ENCODE data around the gene AICDA.

AICDA gene

GRCh38 chr12:8612629-8613028, at the start of gene AICDA:
TSS of gene AICDA (minus strand) at chr12:8612859. CDS start at chr12:8612767, 92 bp downstream.
- no peak for TF ChIP-seq EZH2phosphoT487 (IDR thresholded peaks at IDR 0.05; ENCODE audit: borderline replicate concordance)
- TF ChIP-seq, protein P1, sequence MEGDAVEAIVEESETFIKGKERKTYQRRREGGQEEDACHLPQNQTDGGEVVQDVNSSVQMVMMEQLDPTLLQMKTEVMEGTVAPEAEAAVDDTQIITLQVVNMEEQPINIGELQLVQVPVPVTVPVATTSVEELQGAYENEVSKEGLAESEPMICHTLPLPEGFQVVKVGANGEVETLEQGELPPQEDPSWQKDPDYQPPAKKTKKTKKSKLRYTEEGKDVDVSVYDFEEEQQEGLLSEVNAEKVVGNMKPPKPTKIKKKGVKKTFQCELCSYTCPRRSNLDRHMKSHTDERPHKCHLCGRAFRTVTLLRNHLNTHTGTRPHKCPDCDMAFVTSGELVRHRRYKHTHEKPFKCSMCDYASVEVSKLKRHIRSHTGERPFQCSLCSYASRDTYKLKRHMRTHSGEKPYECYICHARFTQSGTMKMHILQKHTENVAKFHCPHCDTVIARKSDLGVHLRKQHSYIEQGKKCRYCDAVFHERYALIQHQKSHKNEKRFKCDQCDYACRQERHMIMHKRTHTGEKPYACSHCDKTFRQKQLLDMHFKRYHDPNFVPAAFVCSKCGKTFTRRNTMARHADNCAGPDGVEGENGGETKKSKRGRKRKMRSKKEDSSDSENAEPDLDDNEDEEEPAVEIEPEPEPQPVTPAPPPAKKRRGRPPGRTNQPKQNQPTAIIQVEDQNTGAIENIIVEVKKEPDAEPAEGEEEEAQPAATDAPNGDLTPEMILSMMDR (conservative IDR thresholded peaks at IDR 0.05; ENCODE audit: low read length) = no peak
- Histone ChIP-seq H3K4me2 (ENCODE audit: low read depth, low read length, poor library complexity, severe bottlenecking) (no peak within 1 kb of the TSS), H3F3A (ENCODE audit: low read depth) (no peaks in the 10 kb centered on the region), H3K9me3 (ENCODE audit: insufficient read depth, low read depth, low read length) (no peaks in the 10 kb centered on the region), H3K9me2 (replicated peaks; ENCODE audit: low read depth, low read length) (no peaks in the 10 kb centered on the region), H2AFZ (ENCODE audit: low read length) (no peak within 1 kb of the TSS), H3K4me3 (ENCODE audit: low read length, poor library complexity, severe bottlenecking) (no peak within 1 kb of the TSS), H3K4me1 (ENCODE audit: insufficient read depth, low read length, poor library complexity, severe bottlenecking) (peaks cover 4% of the 10 kb centered on the region), H3K36me3 (ENCODE audit: insufficient read depth, low read length) (no peaks in the 10 kb centered on the region), H3K27me3 (ENCODE audit: insufficient read depth, low read length, poor library complexity, severe bottlenecking) (no peaks in the 10 kb centered on the region), H4K20me1 (ENCODE audit: insufficient read depth, low read length, poor library complexity, severe bottlenecking) (no peaks in the 10 kb centered on the region), H3K79me2 (ENCODE audit: insufficient read depth, low read length) (no peaks in the 10 kb centered on the region), H3K9ac (ENCODE audit: low read depth, low read length, poor library complexity, severe bottlenecking) (no peak within 1 kb of the TSS)

- Histone ChIP-seq H3K4me3 (ENCODE audit: low read length, poor library complexity, severe bottlenecking) (no peak overlapping the region), H3K9me2 (replicated peaks; ENCODE audit: low read depth, low read length) (no peaks in the 10 kb centered on the region), H3K36me3 (ENCODE audit: insufficient read depth, low read length) (no peaks in the 10 kb centered on the region), H3K9me3 (ENCODE audit: insufficient read depth, low read depth, low read length) (no peaks in the 10 kb centered on the region), H2AFZ (ENCODE audit: low read length) (no peak overlapping the region), H3K4me1 (ENCODE audit: insufficient read depth, low read length, poor library complexity, severe bottlenecking) (no peaks in the 10 kb centered on the region), H3K27me3 (ENCODE audit: insufficient read depth, low read length, poor library complexity, severe bottlenecking) (no peaks in the 10 kb centered on the region), H3K79me2 (ENCODE audit: insufficient read depth, low read length) (no peaks in the 10 kb centered on the region), H4K20me1 (ENCODE audit: insufficient read depth, low read length, poor library complexity, severe bottlenecking) (no peaks in the 10 kb centered on the region), H3K4me2 (ENCODE audit: low read depth, low read length, poor library complexity, severe bottlenecking) (no peak overlapping the region), H3K9ac (ENCODE audit: low read depth, low read length, poor library complexity, severe bottlenecking) (no peak overlapping the region), H3F3A (ENCODE audit: low read depth) (no peaks in the 10 kb centered on the region)
- TF ChIP-seq, protein P1 (conservative IDR thresholded peaks at IDR 0.05; ENCODE audit: low read length) = no peak
- no peak for TF ChIP-seq EZH2phosphoT487 (IDR thresholded peaks at IDR 0.05; ENCODE audit: borderline replicate concordance)
These were observed 49.1 kb upstream of the AICDA start for GRCh38 chr12:8661751-8662150.

GRCh38 chr12:8661016-8661415, 48.4 kb upstream of the AICDA start:
- no peaks in the 10 kb centered on the region for H3K79me2 ChIP-seq (ENCODE audit: insufficient read depth, low read length)
- H4K20me1 ChIP-seq (ENCODE audit: insufficient read depth, low read length, poor library complexity, severe bottlenecking) = no peaks in the 10 kb centered on the region
- no peak overlapping the region for H3K9ac ChIP-seq (ENCODE audit: low read depth, low read length, poor library complexity, severe bottlenecking)
- no peak overlapping the region for H2AFZ ChIP-seq (ENCODE audit: low read length)
- no peaks in the 10 kb centered on the region for H3F3A ChIP-seq (ENCODE audit: low read depth)
- TF ChIP-seq EZH2phosphoT487 (IDR thresholded peaks at IDR 0.05; ENCODE audit: borderline replicate concordance) = no peak
- TF ChIP-seq, protein P1 (conservative IDR thresholded peaks at IDR 0.05; ENCODE audit: low read length) = no peak
- no peak overlapping the region for H3K4me3 ChIP-seq (ENCODE audit: low read length, poor library complexity, severe bottlenecking)
- no peaks in the 10 kb centered on the region for H3K9me3 ChIP-seq (ENCODE audit: insufficient read depth, low read depth, low read length)
- H3K4me2 ChIP-seq (ENCODE audit: low read depth, low read length, poor library complexity, severe bottlenecking) = no peak overlapping the region
- no peaks in the 10 kb centered on the region for H3K36me3 ChIP-seq (ENCODE audit: insufficient read depth, low read length)
- no peaks in the 10 kb centered on the region for H3K9me2 ChIP-seq (replicated peaks; ENCODE audit: low read depth, low read length)
- H3K4me1 ChIP-seq (ENCODE audit: insufficient read depth, low read length, poor library complexity, severe bottlenecking) = no peaks in the 10 kb centered on the region
- no peaks in the 10 kb centered on the region for H3K27me3 ChIP-seq (ENCODE audit: insufficient read depth, low read length, poor library complexity, severe bottlenecking)
